NT2/D1 (cell line): Measurements from ENCODE around the gene MRTFA.

Experiments used
- SUZ12 ChIP-seq: IDR thresholded peaks from 2 replicates; pipeline ENCODE4 v1.6.1; 2011; ENCODE audit not compliant: insufficient read length, insufficient read depth; ENCODE audit errors: extremely low read depth
- YY1 ChIP-seq: IDR thresholded peaks from 2 replicates; pipeline ENCODE4 v1.6.1; 2011; ENCODE audit not compliant: insufficient read length, insufficient read depth
- ZNF274 ChIP-seq: IDR thresholded peaks from 2 replicates; pipeline ENCODE4 v1.6.1; 2011; ENCODE audit warnings: mild to moderate bottlenecking, low read depth, low read length

GRCh38 chr22:40419718-40420117 is 216.8 kb downstream of the MRTFA start:
- TF ChIP-seq SUZ12: no peak
- TF ChIP-seq ZNF274: no peak
- TF ChIP-seq YY1: no peak
